SU-DHL-6 (cell line): ENCODE measurements around the gene RHOXF2.
"Not testable (repeated sequence)": the region's sequence is repeated elsewhere in the genome, so short reads cannot be mapped to it uniquely, and the experiment has no call there.

ENCODE experiments used
- H2AFZ ChIP-seq: fragments of 200-600 bp; sonication (generic); 2 replicates; pipeline ENCODE4 v1.6.1; 2014; ENCODE audit warnings: low read depth, mild to moderate bottlenecking, moderate library complexity, mixed read lengths, antibody characterized with exemption, low read length; ENCODE audit not compliant: severe bottlenecking
- H3F3A ChIP-seq: fragments of 200-600 bp; shearing (Covaris generic); 2 replicates; pipeline ENCODE4 v1.6.0; 2016; ENCODE audit warnings: antibody characterized with exemption, mild to moderate bottlenecking; ENCODE audit not compliant: insufficient read depth
- H3K27ac ChIP-seq: fragments of 200-600 bp; sonication (generic); 2 replicates; pipeline ENCODE4 v1.5.1; 2016; ENCODE audit warnings: low read depth, mild to moderate bottlenecking, low read length, moderate library complexity, mixed read lengths
- H3K27me3 ChIP-seq: fragments of 200-600 bp; sonication (generic), shearing (Covaris generic); 2 replicates; pipeline ENCODE4 v1.6.0; 2014; ENCODE audit warnings: mild to moderate bottlenecking, low read length
- H3K36me3 ChIP-seq: fragments of 200-600 bp; sonication (generic); 2 replicates; pipeline ENCODE4 v1.6.1; 2014; ENCODE audit warnings: mild to moderate bottlenecking, low read length, mixed read lengths
- H3K4me2 ChIP-seq: fragments of 300-600, 200-600 bp; shearing (Covaris generic), sonication (generic); 2 replicates; pipeline ENCODE4 v1.6.0; 2014; ENCODE audit warnings: low read length, low read depth, mild to moderate bottlenecking; ENCODE audit not compliant: poor library complexity, severe bottlenecking
- H3K4me3 ChIP-seq: fragments of 200-600 bp; sonication (generic); 2 replicates; pipeline ENCODE4 v1.5.1; 2014; ENCODE audit warnings: antibody characterized with exemption, low read length, mild to moderate bottlenecking, mixed read lengths; ENCODE audit not compliant: insufficient read depth, poor library complexity, severe bottlenecking
- H3K79me2 ChIP-seq: fragments of 200-600 bp; sonication (generic); 2 replicates; pipeline ENCODE4 v1.6.1; 2014; ENCODE audit warnings: mild to moderate bottlenecking, low read length, moderate library complexity; ENCODE audit not compliant: insufficient read depth
- H3K9ac ChIP-seq: fragments of 200-600 bp; sonication (generic); 2 replicates; pipeline ENCODE4 v1.7.0; 2014; ENCODE audit warnings: mild to moderate bottlenecking, low read length
- H3K9me2 ChIP-seq: fragments of 200-600 bp; sonication (generic); replicated peaks from 2 replicates; pipeline ENCODE4 v1.6.1; 2014; ENCODE audit warnings: low read length; ENCODE audit not compliant: insufficient read depth
- H3K9me3 ChIP-seq: fragments of 200-600 bp; sonication (generic); 2 replicates; pipeline ENCODE4 v1.6.1; 2014; ENCODE audit warnings: low read length, mixed read lengths; ENCODE audit not compliant: insufficient read depth
- H4K20me1 ChIP-seq: fragments of 200-600 bp; sonication (generic); 2 replicates; pipeline ENCODE4 v1.6.1; 2014; ENCODE audit warnings: low read depth, mild to moderate bottlenecking, antibody characterized with exemption, low read length, moderate library complexity, mixed read lengths
- CTCF ChIP-seq: fragments of 200-600 bp; sonication (generic); IDR thresholded peaks from one replicate; pipeline ENCODE4 v1.5.1; 2017; ENCODE audit warnings: antibody characterized with exemption, mild to moderate bottlenecking, low read length, moderate library complexity; ENCODE audit not compliant: insufficient read depth, poor library complexity, severe bottlenecking
- EZH2phosphoT487 ChIP-seq: fragments of 200-600 bp; sonication (generic), shearing (Covaris generic); conservative IDR thresholded peaks from 2 replicates; pipeline ENCODE4 v1.6.1; 2018; ENCODE audit warnings: mild to moderate bottlenecking, antibody characterized with exemption, low read length, moderate library complexity, mixed read lengths

Gene RHOXF2

GRCh38 chrX:120159086-120159485 lies 673 bp downstream of the RHOXF2 start:
- not testable (repeated sequence) for H3K9me2 ChIP-seq, H3K4me3 ChIP-seq

GRCh38 chrX:120193254-120193653 lies 34.8 kb downstream of the RHOXF2 start:
- not testable (repeated sequence) for H3F3A ChIP-seq, H3K4me3 ChIP-seq, H3K27ac ChIP-seq, H4K20me1 ChIP-seq, H3K9me2 ChIP-seq, H2AFZ ChIP-seq, H3K9ac ChIP-seq, H3K9me3 ChIP-seq, H3K79me2 ChIP-seq, H3K36me3 ChIP-seq, H3K27me3 ChIP-seq, H3K4me2 ChIP-seq

More at GRCh38 chrX:120159086-120159485, 673 bp downstream of the RHOXF2 start:
- H3K4me2 ChIP-seq, H3K9me3 ChIP-seq, H3F3A ChIP-seq, H2AFZ ChIP-seq, H3K79me2 ChIP-seq, H4K20me1 ChIP-seq, H3K9ac ChIP-seq, H3K27ac ChIP-seq, H3K27me3 ChIP-seq, H3K36me3 ChIP-seq: not testable (repeated sequence)

GRCh38 chrX:120193720-120194119 lies 35.3 kb downstream of the RHOXF2 start:
- not testable (repeated sequence) for H3K79me2 ChIP-seq, H3K9me3 ChIP-seq, H3K36me3 ChIP-seq, H3K4me3 ChIP-seq, H3F3A ChIP-seq, H3K9me2 ChIP-seq, H3K4me2 ChIP-seq, H3K9ac ChIP-seq, H2AFZ ChIP-seq, H4K20me1 ChIP-seq, H3K27ac ChIP-seq, H3K27me3 ChIP-seq

- H2AFZ ChIP-seq, H3K9me3 ChIP-seq, H3K9me2 ChIP-seq, H3K9ac ChIP-seq, H3K27me3 ChIP-seq, H4K20me1 ChIP-seq, H3K4me3 ChIP-seq, H3K27ac ChIP-seq, H3K36me3 ChIP-seq, H3F3A ChIP-seq, H3K4me2 ChIP-seq, H3K79me2 ChIP-seq: not testable (repeated sequence)
Observed at GRCh38 chrX:120195786-120196185, 37.4 kb downstream of the RHOXF2 start.

GRCh38 chrX:120196626-120197283 lies 38.3 kb downstream of the RHOXF2 start:
- not testable (repeated sequence) for H3K27ac ChIP-seq, H3K9me2 ChIP-seq, H3K27me3 ChIP-seq, H3K4me3 ChIP-seq, H3F3A ChIP-seq, H4K20me1 ChIP-seq, H3K36me3 ChIP-seq, H3K9ac ChIP-seq, H3K4me2 ChIP-seq, H3K9me3 ChIP-seq, H3K79me2 ChIP-seq, H2AFZ ChIP-seq

DNA sequence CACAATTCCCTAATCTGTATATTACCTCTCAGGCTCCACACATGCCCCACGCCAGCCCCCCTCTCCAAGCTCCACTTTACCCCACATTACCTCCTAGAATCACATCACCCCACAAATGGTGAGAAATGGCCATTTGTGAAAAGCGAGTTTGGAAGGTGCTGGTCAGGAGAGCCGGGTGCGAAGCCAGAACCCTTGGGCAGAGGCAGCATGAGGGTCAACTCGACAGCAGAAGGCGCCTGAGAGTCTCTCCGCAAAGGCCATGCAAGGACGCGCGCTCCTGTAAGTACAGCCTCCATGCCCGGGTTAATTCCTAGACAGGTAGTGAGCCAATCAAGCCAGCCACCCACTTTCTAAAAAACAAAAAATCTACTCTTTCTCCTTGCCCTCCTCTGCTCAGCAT lies 42.4 kb downstream of the RHOXF2 start:
- Histone ChIP-seq H4K20me1 (no peaks in the 10 kb centered on the region), H3F3A (no peaks in the 10 kb centered on the region), H2AFZ (no peak overlapping the region), H3K79me2 (no peaks in the 10 kb centered on the region), H3K27me3 (no peaks in the 10 kb centered on the region), H3K36me3 (no peaks in the 10 kb centered on the region), H3K9me3 (no peaks in the 10 kb centered on the region), H3K9ac (no peak overlapping the region), H3K9me2 (no peaks in the 10 kb centered on the region), H3K4me3 (no peak overlapping the region), H3K27ac (no peak overlapping the region), H3K4me2 (no peak overlapping the region)
- no peak for TF ChIP-seq EZH2phosphoT487
- no peak for TF ChIP-seq CTCF
